C1 segment of cervical spinal cord (tissue), 14 donors: ENCODE data around the gene TACR1.
"Not testable (repeated sequence)": the region's sequence is repeated elsewhere in the genome, so short reads cannot be mapped to it uniquely, and the experiment has no call there.

Source experiments
- DNase-seq, 14 donors: peaks; one replicate each; lab custom pipeline; 2025; lab: John Stamatoyannopoulos, UW

Gene TACR1, protein sequence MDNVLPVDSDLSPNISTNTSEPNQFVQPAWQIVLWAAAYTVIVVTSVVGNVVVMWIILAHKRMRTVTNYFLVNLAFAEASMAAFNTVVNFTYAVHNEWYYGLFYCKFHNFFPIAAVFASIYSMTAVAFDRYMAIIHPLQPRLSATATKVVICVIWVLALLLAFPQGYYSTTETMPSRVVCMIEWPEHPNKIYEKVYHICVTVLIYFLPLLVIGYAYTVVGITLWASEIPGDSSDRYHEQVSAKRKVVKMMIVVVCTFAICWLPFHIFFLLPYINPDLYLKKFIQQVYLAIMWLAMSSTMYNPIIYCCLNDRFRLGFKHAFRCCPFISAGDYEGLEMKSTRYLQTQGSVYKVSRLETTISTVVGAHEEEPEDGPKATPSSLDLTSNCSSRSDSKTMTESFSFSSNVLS

GRCh38 chr2:75199428-75200011, at the start of gene TACR1:
Gene TACR1, minus strand, starts transcription at chr2:75199520. Its CDS starts 586 bp downstream, at chr2:75198934.
- peak in 10 of 14 donors; percentile 3 to 57 (median 26) for DNase-seq

- DNase-seq: not testable (repeated sequence)
Measured at GRCh38 chr2:75248581-75248980, 49.3 kb upstream of the TACR1 start.

GRCh38 chr2:75246441-75247167, 47.3 kb upstream of the TACR1 start:
- DNase-seq: no peak

GRCh38 chr2:75243219-75243618, 43.9 kb upstream of the TACR1 start:
- DNase-seq: no peak

DNA sequence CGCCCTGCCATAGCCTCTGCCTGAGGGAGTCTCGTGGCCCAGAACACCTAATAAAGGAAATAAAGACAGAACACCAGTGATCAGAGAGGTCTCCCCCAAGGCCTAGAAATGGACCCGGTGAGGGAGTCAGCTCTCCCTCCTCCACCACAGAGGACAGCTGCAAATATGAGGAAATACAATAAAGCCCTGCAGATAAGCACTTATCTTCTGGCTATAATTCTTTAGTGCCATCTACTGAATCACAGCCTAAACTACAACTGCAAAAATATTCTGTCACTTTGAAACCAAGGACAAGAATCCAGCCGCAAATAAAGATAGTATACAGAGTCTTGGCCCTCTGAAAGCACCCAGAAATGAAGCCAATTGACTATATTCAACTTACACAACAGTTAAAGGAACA, 42.4 kb upstream of the TACR1 start:
- no peak for DNase-seq

GRCh38 chr2:75238670-75239330, 39.5 kb upstream of the TACR1 start:
- DNase-seq: no peak

GRCh38 chr2:75237296-75237695, 38.0 kb upstream of the TACR1 start:
- no peak for DNase-seq

DNA sequence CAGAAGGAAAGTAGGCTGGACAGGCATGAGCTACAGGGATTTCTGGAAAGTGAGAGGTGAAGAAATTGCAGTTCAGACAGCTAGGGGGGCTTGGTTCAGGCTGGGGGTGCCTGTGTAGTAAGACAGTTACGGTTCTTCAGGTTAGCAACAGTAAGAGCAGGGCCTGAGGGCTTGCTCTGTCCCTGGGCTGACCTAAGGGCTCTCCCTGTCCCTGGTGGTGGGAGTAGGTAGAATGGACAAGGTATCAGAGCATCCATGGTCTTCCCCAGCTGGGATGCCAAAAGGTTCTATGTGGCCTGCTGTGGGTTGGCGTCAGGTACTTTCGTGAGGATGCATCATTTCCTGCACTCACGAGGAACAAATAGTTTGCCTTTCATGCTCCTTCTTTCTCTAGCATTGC, 34.6 kb upstream of the TACR1 start:
- DNase-seq: no peak

GRCh38 chr2:75226617-75227016, 27.3 kb upstream of the TACR1 start:
- DNase-seq: no peak

DNA sequence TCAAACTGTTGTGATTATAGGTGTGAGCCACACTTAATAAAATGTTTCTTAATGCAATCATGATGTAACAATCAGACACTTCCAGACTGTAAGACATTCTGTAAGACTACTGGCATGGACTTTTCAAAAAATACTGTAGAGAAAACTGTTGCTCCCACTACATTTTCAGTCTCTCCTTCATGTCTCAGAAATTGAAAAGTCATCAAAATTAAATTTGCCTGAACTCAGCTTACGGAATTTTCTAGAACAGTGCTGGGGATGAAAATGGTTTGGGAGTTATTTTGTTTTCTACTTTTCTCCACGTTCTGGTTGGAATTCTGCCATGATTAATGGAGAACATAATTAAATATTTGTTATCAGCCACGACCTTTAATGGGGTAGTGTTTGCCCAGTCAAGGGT, 26.8 kb upstream of the TACR1 start:
- DNase-seq: no peak

DNA sequence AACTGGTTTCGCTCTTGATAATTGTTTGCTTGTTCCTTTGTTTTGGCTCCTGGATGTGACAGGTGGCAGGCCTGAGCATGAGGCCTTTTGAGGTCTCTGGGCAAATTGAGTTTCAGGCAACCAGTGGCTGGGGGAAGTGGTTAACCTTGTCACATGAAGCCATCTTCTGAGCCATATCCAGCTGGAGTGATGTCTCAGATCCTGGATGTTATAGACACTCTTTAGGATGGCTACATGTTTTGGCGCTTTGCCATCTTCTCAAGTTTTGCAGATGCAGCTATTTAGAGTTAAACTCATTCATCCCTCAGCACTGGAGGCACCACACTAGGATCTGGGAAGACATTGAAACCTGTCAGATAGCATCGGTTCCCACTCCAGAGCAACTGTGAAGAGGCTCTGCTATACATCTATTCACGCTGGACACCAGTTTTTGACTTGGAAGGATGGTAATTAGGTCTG, 25.3 kb upstream of the TACR1 start:
- no peak for DNase-seq

- DNase-seq: no peak
Measured at GRCh38 chr2:75222527-75222926, 23.2 kb upstream of the TACR1 start.

DNA sequence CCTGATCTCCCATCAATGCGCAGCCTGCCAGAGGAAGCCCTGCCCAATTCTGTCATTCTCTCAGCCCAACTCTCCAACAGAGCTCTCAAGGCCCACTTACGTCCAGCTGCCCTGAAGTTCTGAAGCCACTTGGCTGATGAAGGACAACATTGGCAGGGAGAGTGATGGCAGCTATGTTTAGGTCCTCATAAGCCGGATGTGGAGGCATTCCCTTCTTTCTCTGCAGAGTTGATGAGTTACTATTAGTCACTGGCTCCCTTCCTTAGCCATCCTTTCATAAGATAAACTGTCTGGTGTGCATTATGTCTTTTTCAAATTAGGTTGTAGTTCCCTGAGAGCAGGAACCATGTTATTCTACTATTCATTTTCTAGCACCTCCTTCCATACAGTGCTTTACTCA, 22.5 kb upstream of the TACR1 start:
- no peak for DNase-seq

- DNase-seq: not testable (repeated sequence)
Measured at GRCh38 chr2:75219213-75219612, 19.9 kb upstream of the TACR1 start.

DNA sequence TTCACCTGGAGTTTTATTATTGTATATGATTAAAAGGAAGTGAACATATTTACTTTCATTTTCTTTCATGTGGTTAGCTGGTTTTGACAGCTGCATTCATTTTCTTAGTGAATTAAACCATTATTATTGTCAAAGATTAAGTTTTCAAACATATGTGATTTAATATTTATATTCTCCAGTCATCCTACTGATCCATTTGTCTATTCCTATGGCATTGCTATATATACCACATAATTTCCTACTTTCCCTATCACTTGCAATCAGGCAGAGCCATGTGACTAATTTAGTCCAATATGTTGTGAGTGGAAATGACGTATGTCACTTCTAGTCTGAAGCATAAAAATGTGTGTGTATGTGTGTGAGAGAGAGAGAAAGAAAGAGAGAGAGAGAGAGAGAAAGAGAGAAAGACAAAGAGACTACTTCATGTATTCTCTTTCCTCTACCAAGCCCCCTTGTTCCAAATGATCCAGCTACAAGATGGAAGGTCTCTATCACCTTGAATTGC, 12.0 kb upstream of the TACR1 start:
- no peak for DNase-seq

GRCh38 chr2:75210409-75210808, 11.1 kb upstream of the TACR1 start:
- no peak for DNase-seq

DNA sequence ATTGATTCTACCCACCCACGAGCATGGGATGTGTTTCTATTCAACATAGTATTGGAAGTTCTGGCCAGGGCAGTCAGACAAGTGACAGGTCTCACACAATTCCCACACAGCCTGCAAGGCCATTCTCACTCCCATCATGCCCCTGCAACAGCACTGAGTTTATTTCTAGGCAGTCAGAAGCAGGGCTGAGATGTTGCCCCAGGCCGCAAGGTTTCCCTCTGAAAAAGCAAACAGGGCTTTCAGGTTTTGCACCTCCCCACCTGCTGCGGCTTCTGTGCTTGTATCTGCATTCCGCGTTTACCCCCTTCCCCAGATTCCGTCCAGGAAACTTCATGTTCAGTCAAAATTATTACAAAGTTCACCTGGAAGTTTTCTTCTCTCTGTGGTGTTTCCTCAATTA, 9.4 kb upstream of the TACR1 start:
- no peak for DNase-seq

DNA sequence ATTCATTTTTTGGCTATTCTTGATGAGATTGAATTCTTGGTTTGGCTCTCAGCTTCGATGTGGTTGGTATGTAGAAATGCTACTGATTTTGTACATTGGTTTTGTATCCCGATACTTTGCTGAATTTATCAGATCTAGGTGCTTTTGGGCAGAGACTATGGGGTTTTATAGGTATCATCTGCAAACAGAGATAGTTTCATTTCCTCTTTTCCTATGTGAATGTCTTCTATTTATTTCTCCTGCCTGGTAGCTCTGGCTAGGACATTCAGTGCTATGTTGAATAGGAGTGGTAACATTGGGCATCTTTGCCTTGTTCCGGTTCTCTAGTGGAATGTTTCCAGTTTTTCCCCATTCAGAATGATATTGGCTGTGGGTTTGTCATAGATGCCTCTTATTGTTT, 5.5 kb upstream of the TACR1 start:
- no peak for DNase-seq

DNA sequence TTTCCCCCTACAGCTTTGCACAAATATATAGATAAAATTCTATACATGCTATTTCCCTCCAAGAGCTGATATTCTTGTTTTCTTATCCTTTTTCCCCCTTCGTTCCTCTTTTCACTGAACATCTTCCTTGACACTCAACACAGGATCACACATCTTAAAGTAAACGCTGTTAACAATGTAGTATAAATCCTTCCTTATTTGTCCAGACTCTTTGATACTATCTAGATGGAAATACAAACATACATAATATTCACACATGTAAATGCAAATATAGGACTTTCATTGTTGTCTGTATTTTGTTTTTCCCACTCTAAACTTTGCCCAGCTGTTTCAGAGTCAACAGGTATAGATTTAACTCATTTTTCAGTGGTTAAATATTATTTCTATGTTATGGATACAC, 3.0 kb upstream of the TACR1 start:
- DNase-seq: no peak

- DNase-seq: peak in 8 of 14 donors; percentile 9 to 57 (median 22)
Measured at GRCh38 chr2:75200140-75201096, 1.1 kb upstream of the TACR1 start.
